Caco-2 (cell line): ENCODE measurements around the gene GH1. TPM values are rescaled to one million over a fixed set of nuclear protein-coding genes. Genes with fewer than 3 reads are reported as not detected.
"Not testable (repeated sequence)": the region's sequence is repeated elsewhere in the genome, so short reads cannot be mapped to it uniquely, and the experiment has no call there.

Experiments used
- BruUV-seq: library from RNA; stranded (reverse); fragments of 400-500 nt; replicated peaks from 2 replicates; lab custom pipeline; 2021; lab: Mats Ljungman, UMichigan
- CTCF ChIA-PET: fragments of 300-600 bp; sonication (Branson Sonifier 250); formaldehyde crosslinking; loops from one replicate; lab custom pipeline; 2022; ENCODE audit warnings: antibody characterized with exemption; lab: Charles Lee
- POLR2A ChIA-PET: fragments of 300-600 bp; sonication (Branson Sonifier 250); formaldehyde crosslinking; loops from one replicate; lab custom pipeline; 2022; ENCODE audit warnings: antibody characterized with exemption; lab: Charles Lee
- DNase-seq, 2 experiments: peaks; one replicate each; pipeline versions ENCODE4 v3.0.0 to v3.0.0-alpha.2; 2020 to 2022
- H3K27me3 ChIP-seq: replicated peaks from 2 replicates; pipeline ENCODE4 v1.6.0; 2011; ENCODE audit warnings: low read length; ENCODE audit not compliant: control insufficient read depth, insufficient read depth
- H3K36me3 ChIP-seq: 2 replicates; pipeline ENCODE4 v1.5.1; 2011; ENCODE audit warnings: low read length; ENCODE audit not compliant: control insufficient read depth, insufficient read depth
- H3K4me1 ChIP-seq: fragments of 250-450 bp; sonication (Bioruptor Pico); 2 replicates; pipeline ENCODE4 v1.5.1; 2020; ENCODE audit warnings: mild to moderate bottlenecking
- H3K4me3 ChIP-seq: 2 replicates; pipeline ENCODE4 v1.5.1; 2011; ENCODE audit warnings: low read depth, mild to moderate bottlenecking, control low read depth, low read length
- H3K9me3 ChIP-seq: fragments of 250-450 bp; sonication (Bioruptor Pico); 2 replicates; pipeline ENCODE4 v1.5.1; 2020; ENCODE audit warnings: mild to moderate bottlenecking, moderate library complexity
- H3K27ac Mint-ChIP-seq: one replicate; pipeline ENCODE4 v1.8.0; 2022; ENCODE audit warnings: mixed read lengths; ENCODE audit not compliant: unreplicated experiment
- H3K27me3 Mint-ChIP-seq: one replicate; pipeline ENCODE4 v1.8.0; 2022; ENCODE audit warnings: mixed read lengths; ENCODE audit not compliant: insufficient read depth, unreplicated experiment
- H3K36me3 Mint-ChIP-seq: one replicate; pipeline ENCODE4 v1.8.0; 2022; ENCODE audit warnings: mild to moderate bottlenecking, mixed read lengths; ENCODE audit not compliant: insufficient read depth, unreplicated experiment
- H3K4me1 Mint-ChIP-seq: one replicate; pipeline ENCODE4 v1.8.0; 2022; ENCODE audit warnings: low read depth, mixed read lengths; ENCODE audit not compliant: unreplicated experiment
- H3K4me3 Mint-ChIP-seq: one replicate; pipeline ENCODE4 v1.8.0; 2022; ENCODE audit warnings: mild to moderate bottlenecking, moderate library complexity, mixed read lengths; ENCODE audit not compliant: unreplicated experiment
- H3K9me3 Mint-ChIP-seq: one replicate; pipeline ENCODE4 v1.8.0; 2022; ENCODE audit warnings: mixed read lengths; ENCODE audit not compliant: unreplicated experiment
- intact Hi-C: fragments of 100-400 bp; cut with micrococcal nuclease; formaldehyde crosslinking; loops from one replicate; pipeline ENCODE4 v1.10.0; 2022; ENCODE audit not compliant: unreplicated experiment
- total RNA-seq: library from RNA; stranded (reverse); gene quantifications from 2 replicates; pipeline ENCODE4 v1.2.3, GENCODE V29; 2022
- TF ChIP-seq, protein P1 (sequence below), 2 experiments: fragments of 200-600 bp in 1 of 2; IDR thresholded peaks; 1 replicate in 1 of 2; 2 replicates in 1 of 2; pipeline versions ENCODE4 v1.5.1 to v1.8.0; 2011 to 2022; ENCODE audit warnings: antibody characterized with exemption in 1 of 2, control low read depth in 1 of 2, inconsistent platforms in 1 of 2, low read depth in 1 of 2, low read length in 1 of 2, mild to moderate bottlenecking in 1 of 2, moderate library complexity in 1 of 2; ENCODE audit not compliant: insufficient read depth in 1 of 2, severe bottlenecking in 1 of 2, unreplicated experiment in 1 of 2

GH1 gene
- total RNA-seq, 1 experiment from 2014 or later = not detected

DNA sequence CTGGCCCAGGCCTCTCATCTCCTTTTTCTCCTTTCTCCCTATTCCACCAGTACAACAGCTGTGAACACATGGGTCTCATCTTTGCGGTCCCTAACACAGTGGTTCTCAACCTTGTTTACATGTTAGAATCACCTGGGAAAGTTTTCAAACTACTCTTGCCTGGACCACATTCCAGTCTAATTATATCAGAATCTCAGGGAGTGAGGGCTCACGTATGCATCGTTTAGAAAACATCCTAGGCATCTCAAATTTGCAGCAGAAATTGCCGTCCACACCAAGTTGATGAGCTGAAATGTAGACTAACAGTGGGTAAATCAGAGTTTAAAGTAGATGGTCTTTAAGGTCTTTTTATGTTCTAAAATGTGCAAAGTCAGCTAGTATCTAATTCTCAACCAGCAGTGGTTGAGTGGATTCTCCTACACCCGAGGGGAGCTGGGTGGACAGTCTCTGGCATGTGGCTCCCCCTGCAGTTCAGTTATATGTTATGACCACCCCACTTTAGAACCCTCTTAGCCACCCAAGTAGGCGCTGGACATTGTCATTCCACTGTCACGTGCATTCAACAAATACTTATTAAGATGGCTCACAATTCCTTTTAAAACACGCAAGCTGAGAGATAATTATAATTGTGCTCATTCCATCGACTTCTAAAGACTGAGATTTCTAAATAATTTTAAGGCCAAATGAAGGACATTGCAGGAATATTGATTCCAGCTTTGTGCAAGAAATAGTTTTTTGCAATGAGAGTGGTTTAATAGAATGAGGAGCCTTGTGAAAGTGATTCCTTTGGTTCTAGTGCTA lies 48.9 kb downstream of the GH1 start:
- CTCF ChIA-PET, H3K4me1 Mint-ChIP-seq, intact Hi-C loops, H3K27ac Mint-ChIP-seq, H3K27me3 ChIP-seq, BruUV-seq, H3K9me3 ChIP-seq, H3K4me1 ChIP-seq, H3K4me3 Mint-ChIP-seq, H3K36me3 ChIP-seq, POLR2A ChIA-PET, H3K27me3 Mint-ChIP-seq, H3K4me3 ChIP-seq, H3K36me3 Mint-ChIP-seq, H3K9me3 Mint-ChIP-seq: not testable (repeated sequence)
- TF ChIP-seq, protein P1, sequence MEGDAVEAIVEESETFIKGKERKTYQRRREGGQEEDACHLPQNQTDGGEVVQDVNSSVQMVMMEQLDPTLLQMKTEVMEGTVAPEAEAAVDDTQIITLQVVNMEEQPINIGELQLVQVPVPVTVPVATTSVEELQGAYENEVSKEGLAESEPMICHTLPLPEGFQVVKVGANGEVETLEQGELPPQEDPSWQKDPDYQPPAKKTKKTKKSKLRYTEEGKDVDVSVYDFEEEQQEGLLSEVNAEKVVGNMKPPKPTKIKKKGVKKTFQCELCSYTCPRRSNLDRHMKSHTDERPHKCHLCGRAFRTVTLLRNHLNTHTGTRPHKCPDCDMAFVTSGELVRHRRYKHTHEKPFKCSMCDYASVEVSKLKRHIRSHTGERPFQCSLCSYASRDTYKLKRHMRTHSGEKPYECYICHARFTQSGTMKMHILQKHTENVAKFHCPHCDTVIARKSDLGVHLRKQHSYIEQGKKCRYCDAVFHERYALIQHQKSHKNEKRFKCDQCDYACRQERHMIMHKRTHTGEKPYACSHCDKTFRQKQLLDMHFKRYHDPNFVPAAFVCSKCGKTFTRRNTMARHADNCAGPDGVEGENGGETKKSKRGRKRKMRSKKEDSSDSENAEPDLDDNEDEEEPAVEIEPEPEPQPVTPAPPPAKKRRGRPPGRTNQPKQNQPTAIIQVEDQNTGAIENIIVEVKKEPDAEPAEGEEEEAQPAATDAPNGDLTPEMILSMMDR (IDR thresholded peaks at IDR 0.05; ENCODE audit: insufficient read depth in 1 of 2, low read depth in 1 of 2, low read length in 1 of 2, severe bottlenecking in 1 of 2, unreplicated experiment in 1 of 2) = peak in 1 of 2 experiments; percentile 14
- DNase-seq = peak in 1 of 2 experiments; percentile 25

Other genes starting within 250 kb of the GH1 start
- 4.1 and 5.1 TPM in 2 replicates for gene LIMD2, start 218.7 kb downstream of the GH1 start, total RNA-seq
- gene STRADA, start 177.0 kb downstream of the GH1 start, total RNA-seq = 23.4 and 24.7 TPM in 2 replicates
- gene CCDC47, start 145.2 kb downstream of the GH1 start, total RNA-seq = 125 and 129 TPM in 2 replicates
- gene DDX42, start 144.7 kb downstream of the GH1 start, total RNA-seq = 179 and 183 TPM in 2 replicates
- gene PSMC5, start 91.4 kb downstream of the GH1 start, total RNA-seq = 197 TPM in 2 replicates
- 75.9 and 76.3 TPM in 2 replicates for gene FTSJ3, start 91.2 kb downstream of the GH1 start, total RNA-seq
- gene SMARCD2, start 76.2 kb downstream of the GH1 start, total RNA-seq = 134 TPM in 2 replicates
- not detected in 2 replicates for gene CSH2, start 45.2 kb downstream of the GH1 start, total RNA-seq
- gene GH2, start 36.9 kb downstream of the GH1 start, total RNA-seq = not detected in 2 replicates
- not detected in 2 replicates for gene CSH1, start 22.3 kb downstream of the GH1 start, total RNA-seq
- not detected in 2 replicates for gene CSHL1, start 7.6 kb downstream of the GH1 start, total RNA-seq
- not detected in 2 replicates for gene CD79B, start 13.5 kb upstream of the GH1 start, total RNA-seq
- not detected in 2 replicates for gene SCN4A, start 54.1 kb upstream of the GH1 start, total RNA-seq
- not detected in 2 replicates for gene PRR29, start 79.5 kb upstream of the GH1 start, total RNA-seq
- 1.9 and 2.0 TPM in 2 replicates for gene ICAM2, start 101.8 kb upstream of the GH1 start, total RNA-seq
- gene ERN1, start 211.3 kb upstream of the GH1 start, total RNA-seq = 24.3 and 27.5 TPM in 2 replicates